22Rv1 (cell line): Measurements from ENCODE around the gene CAMTA1.

Experiments used
- H3K27ac ChIP-seq: fragments of 450-650 bp; 2 replicates; pipeline ENCODE4 v1.5.1; 2017
- CTCF ChIP-seq: fragments of 450-650 bp; IDR thresholded peaks from 2 replicates; pipeline ENCODE4 v1.5.1; 2017; ENCODE audit warnings: mild to moderate bottlenecking
- ZFX ChIP-seq: fragments of 450-650 bp; IDR thresholded peaks from 2 replicates; pipeline ENCODE4 v1.6.1; 2017; ENCODE audit warnings: antibody characterized with exemption, borderline replicate concordance

The CAMTA1 gene

GRCh38 chr1:6984536-6984935 lies 199.3 kb downstream of the CAMTA1 start:
- TF ChIP-seq CTCF (no peak), ZFX (no peak)
- no peak overlapping the region for H3K27ac ChIP-seq

DNA sequence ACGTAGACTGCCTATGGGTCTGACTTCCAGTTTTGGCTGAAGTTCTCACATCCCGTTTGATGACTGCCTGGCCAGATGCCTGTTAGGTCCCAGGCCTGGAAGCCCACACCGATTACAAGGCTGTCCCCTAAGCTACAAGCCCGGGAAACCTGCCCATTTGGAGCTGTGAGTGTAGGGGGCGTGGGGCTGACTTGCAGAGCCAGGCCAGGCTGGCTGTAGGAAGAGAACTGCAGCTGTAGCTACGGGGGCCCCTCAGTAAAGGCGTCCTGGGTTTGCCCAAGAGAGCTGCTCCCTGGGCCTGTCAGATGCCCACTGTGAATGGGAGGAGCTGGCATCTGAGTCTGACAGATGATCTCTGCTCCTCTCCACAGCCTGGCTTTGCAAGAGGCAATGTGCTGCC lies 199.7 kb downstream of the CAMTA1 start:
- TF ChIP-seq ZFX (no peak), CTCF (no peak)
- H3K27ac ChIP-seq = no peak overlapping the region

DNA sequence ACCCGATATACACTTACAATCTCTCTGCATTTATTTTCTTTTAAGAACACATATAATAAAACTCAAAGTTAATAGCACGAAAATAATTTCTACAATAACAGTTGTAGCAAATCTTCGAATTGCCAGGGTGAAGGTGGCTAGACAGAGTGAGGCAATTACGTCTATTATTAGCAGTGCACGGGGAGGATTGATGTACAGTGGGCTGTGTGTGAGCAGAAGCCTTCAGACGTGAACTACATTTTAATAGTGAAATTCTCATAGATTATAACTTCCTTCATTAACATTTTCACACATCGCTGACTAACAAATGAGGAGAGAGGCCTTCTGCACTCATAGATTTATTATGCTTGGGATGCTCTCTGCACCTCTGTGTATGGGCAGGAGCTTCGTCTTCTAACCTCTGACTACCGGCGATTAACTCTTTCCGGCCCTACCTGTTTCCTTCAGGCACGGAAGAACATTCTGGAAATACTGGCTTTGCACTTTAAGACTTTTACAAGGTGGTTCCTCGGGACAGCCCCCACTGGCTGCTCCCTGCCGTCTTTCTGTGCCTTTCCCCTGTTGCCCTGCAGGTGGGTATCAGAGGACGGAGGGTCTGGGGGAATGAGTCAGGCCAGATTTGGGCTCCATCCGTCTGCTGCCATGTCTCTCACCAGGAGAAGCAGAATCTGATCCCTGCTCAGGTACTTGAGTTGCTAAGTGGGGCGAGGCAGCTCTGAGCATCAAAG lies 200.5 kb downstream of the CAMTA1 start:
- no peak for TF ChIP-seq CTCF
- no peak for TF ChIP-seq ZFX
- no peak overlapping the region for H3K27ac ChIP-seq

DNA sequence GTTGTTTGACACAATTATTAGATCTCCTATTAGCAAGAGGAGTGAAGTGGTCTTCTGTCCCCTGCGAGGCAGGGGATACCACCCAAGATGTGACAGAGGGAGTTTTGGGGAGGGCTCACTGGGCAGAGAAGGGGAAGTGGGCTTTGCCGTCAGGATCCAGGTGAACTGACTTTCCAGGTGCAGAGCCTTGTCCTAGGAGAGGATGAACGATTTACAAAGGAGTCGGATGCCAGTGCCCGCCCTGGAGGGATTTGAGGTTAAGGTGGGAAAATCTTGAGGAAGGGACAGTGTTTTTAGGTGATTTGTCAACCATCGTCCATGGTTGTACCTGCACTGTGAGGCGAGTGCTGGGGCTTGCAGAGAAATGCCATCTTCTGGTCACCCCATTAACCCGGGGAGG lies 201.0 kb downstream of the CAMTA1 start:
- no peak for TF ChIP-seq ZFX
- TF ChIP-seq CTCF = no peak

DNA sequence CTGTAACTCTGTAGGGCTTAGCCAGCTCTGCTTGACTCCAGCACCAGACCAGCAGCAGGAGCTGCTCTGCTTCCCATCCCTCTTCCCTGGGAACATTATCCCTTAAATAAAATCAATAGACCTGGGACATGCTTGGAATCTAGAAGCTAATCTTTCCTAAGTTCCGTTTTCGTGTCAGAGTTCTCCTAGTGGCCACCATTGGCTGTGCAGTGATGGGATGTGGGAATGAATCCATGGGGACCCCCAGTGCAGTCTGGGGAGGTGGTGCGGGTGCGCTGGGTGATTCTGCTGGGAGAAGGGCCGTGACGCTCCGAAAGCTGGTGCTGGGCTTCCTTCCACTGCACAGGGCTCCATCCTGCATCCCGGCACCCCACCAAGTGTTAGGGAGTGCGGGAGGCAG lies 202.7 kb downstream of the CAMTA1 start:
- no peak for TF ChIP-seq CTCF
- TF ChIP-seq ZFX = no peak

More for the DNA sequence above, 201.0 kb downstream of the CAMTA1 start:
- no peak overlapping the region for H3K27ac ChIP-seq

DNA sequence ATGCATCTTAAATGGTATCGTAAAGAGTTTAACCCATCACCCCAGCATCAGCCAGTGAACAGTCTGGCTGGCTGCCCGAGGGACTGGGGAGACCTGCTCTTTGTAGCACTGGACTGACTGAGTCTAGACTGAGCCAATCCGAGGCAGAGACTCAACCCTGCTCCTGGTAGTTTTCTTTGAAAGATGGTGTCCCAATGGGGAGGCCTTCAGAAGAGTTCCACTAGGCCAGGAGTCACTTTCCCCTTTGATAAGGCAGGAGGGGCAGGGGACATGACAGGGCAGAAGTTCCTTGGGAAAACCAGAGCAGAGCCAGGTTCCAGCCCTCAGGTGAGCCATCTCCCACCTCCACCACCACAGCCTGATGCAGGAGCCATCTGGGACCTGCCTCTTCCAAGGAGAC lies 203.5 kb downstream of the CAMTA1 start:
- no peak overlapping the region for H3K27ac ChIP-seq
- TF ChIP-seq ZFX (no peak), CTCF (no peak)

More for the DNA sequence above, 202.7 kb downstream of the CAMTA1 start:
- H3K27ac ChIP-seq = no peak overlapping the region

GRCh38 chr1:6989212-6990159 lies 204.2 kb downstream of the CAMTA1 start:
- H3K27ac ChIP-seq = no peak overlapping the region
- TF ChIP-seq ZFX (no peak), CTCF (no peak)
